ENCODE results near the gene CPSF4L. TPM values are rescaled to one million over a fixed set of nuclear protein-coding genes. Genes with fewer than 3 reads are reported as not detected.

CPSF4L gene
- total RNA-seq, 1 donor from 2014 or later, result not detected

Other genes with a start within 250 kb of the CPSF4L start
- 20.9 and 25.7 TPM in 2 replicates for gene SLC39A11, start 169.2 kb downstream of the CPSF4L start, total RNA-seq
- 0.29 and 0.44 TPM in 2 replicates for gene SSTR2, start 96.9 kb downstream of the CPSF4L start, total RNA-seq
- gene COG1, start 68.8 kb downstream of the CPSF4L start, total RNA-seq, result 34.3 and 37.1 TPM in 2 replicates
- 0.78 and 1.1 TPM in 2 replicates for gene CDC42EP4, start 50.1 kb upstream of the CPSF4L start, total RNA-seq

Data from activated T-helper 1 cell treated with anti-CD3 and anti-CD28 coated beads, Interleukin-12 subunit alpha, Interleukin-12 subunit beta, Interleukin-2, Interleukin-4 antibody, amounts not matched to agents 30 ng/mL and 10 ng/mL and 1 ng/mL, durations not matched to agents 14 hours and 24 hours and 36 hours (primary cell).